Nephron (organoid): ENCODE results near the gene CTCFL.

Experiments used
- H3K27ac Mint-ChIP-seq, 3 experiments: 2 replicates each; pipeline ENCODE4 v1.8.0; 2020; ENCODE audit warnings: mixed read lengths in 3 of 3, mild to moderate bottlenecking in 2 of 3, moderate library complexity in 1 of 3
- H3K27me3 Mint-ChIP-seq: 2 replicates; pipeline ENCODE4 v1.8.0; 2021; ENCODE audit warnings: low read depth, mild to moderate bottlenecking, moderate library complexity, mixed read lengths
- H3K36me3 Mint-ChIP-seq: 2 replicates; pipeline ENCODE4 v1.8.0; 2020; ENCODE audit warnings: low read depth, mixed read lengths
- H3K4me1 Mint-ChIP-seq: 2 replicates; pipeline ENCODE4 v1.8.0; 2020; ENCODE audit warnings: mixed read lengths
- H3K4me3 Mint-ChIP-seq, 3 experiments: 2 replicates each; pipeline ENCODE4 v1.8.0; 2020; ENCODE audit warnings: mild to moderate bottlenecking in 3 of 3, mixed read lengths in 3 of 3, moderate library complexity in 2 of 3
- H3K9me3 Mint-ChIP-seq: 2 replicates; pipeline ENCODE4 v1.8.0; 2020; ENCODE audit warnings: mixed read lengths
- CTCF ChIP-seq, 3 experiments: fragments of 200-600 bp; sonication (generic); IDR thresholded peaks; one replicate each; pipeline ENCODE4 v1.5.0; 2021; ENCODE audit warnings: antibody characterized with exemption in 3 of 3; ENCODE audit not compliant: unreplicated experiment in 3 of 3

CTCFL gene

GRCh38 chr20:57524511-57525176 lies at the start of gene CTCFL:
Gene CTCFL, minus strand, starts transcription at chr20:57525140. Its CDS starts 935 bp downstream, at chr20:57524205.
- peaks cover 29% of the 10 kb centered on the region for H3K27me3 Mint-ChIP-seq
- TF ChIP-seq CTCF (IDR thresholded peaks at IDR 0.05; ENCODE audit: unreplicated experiment in 3 of 3), result no peak
- peaks cover 18% of the 10 kb centered on the region for H3K4me1 Mint-ChIP-seq
- no peaks in the 10 kb centered on the region for H3K36me3 Mint-ChIP-seq
- H3K9me3 Mint-ChIP-seq, result no peaks in the 10 kb centered on the region
- H3K27ac Mint-ChIP-seq, result peak within 1 kb of the TSS; percentile 2 to 69 (median 11)
- no peak within 1 kb of the TSS for H3K4me3 Mint-ChIP-seq

- Mint-ChIP-seq H3K36me3 (no peaks in the 10 kb centered on the region), H3K27me3 (peaks cover 36% of the 10 kb centered on the region), H3K4me3 (no peak overlapping the region), H3K4me1 (peaks cover 20% of the 10 kb centered on the region), H3K9me3 (no peaks in the 10 kb centered on the region), H3K27ac (peak overlapping the region in 1 of 3 experiments; percentile 74)
- TF ChIP-seq CTCF (IDR thresholded peaks at IDR 0.05; ENCODE audit: unreplicated experiment in 3 of 3), result peak in 2 of 3 experiments; percentile 16 to 39
Measured at GRCh38 chr20:57573894-57574293, 49.0 kb upstream of the CTCFL start.

GRCh38 chr20:57573242-57573641 lies 48.3 kb upstream of the CTCFL start:
- peaks cover 39% of the 10 kb centered on the region for H3K27me3 Mint-ChIP-seq
- peak overlapping the region in 2 of 3 experiments; percentile 38 to 74 for H3K27ac Mint-ChIP-seq
- no peaks in the 10 kb centered on the region for H3K9me3 Mint-ChIP-seq
- TF ChIP-seq CTCF (IDR thresholded peaks at IDR 0.05; ENCODE audit: unreplicated experiment in 3 of 3), result no peak
- H3K36me3 Mint-ChIP-seq, result no peaks in the 10 kb centered on the region
- H3K4me3 Mint-ChIP-seq, result no peak overlapping the region
- peaks cover 20% of the 10 kb centered on the region for H3K4me1 Mint-ChIP-seq

- no peak for TF ChIP-seq CTCF (IDR thresholded peaks at IDR 0.05; ENCODE audit: unreplicated experiment in 3 of 3)
- Mint-ChIP-seq H3K9me3 (no peaks in the 10 kb centered on the region), H3K4me1 (peaks cover 20% of the 10 kb centered on the region), H3K27ac (no peak overlapping the region), H3K4me3 (no peak overlapping the region), H3K27me3 (peaks cover 48% of the 10 kb centered on the region), H3K36me3 (no peaks in the 10 kb centered on the region)
Measured at GRCh38 chr20:57571782-57572416, 47.0 kb upstream of the CTCFL start.

- no peak for TF ChIP-seq CTCF (IDR thresholded peaks at IDR 0.05; ENCODE audit: unreplicated experiment in 3 of 3)
- Mint-ChIP-seq H3K9me3 (no peaks in the 10 kb centered on the region), H3K4me3 (no peak overlapping the region), H3K4me1 (peaks cover 20% of the 10 kb centered on the region), H3K27ac (peak overlapping the region in 2 of 3 experiments; percentile 70 to 77), H3K36me3 (no peaks in the 10 kb centered on the region), H3K27me3 (peaks cover 54% of the 10 kb centered on the region)
Measured at GRCh38 chr20:57570920-57571319, 46.0 kb upstream of the CTCFL start.
